ENCODE measurements around the gene EFNB2. TPM values are rescaled to one million over a fixed set of nuclear protein-coding genes. Genes with fewer than 3 reads are reported as not detected.

EFNB2 gene
- total and polyA plus RNA-seq, 4 donors, result 2.6 to 6.1 (median 3.4) TPM

DNA sequence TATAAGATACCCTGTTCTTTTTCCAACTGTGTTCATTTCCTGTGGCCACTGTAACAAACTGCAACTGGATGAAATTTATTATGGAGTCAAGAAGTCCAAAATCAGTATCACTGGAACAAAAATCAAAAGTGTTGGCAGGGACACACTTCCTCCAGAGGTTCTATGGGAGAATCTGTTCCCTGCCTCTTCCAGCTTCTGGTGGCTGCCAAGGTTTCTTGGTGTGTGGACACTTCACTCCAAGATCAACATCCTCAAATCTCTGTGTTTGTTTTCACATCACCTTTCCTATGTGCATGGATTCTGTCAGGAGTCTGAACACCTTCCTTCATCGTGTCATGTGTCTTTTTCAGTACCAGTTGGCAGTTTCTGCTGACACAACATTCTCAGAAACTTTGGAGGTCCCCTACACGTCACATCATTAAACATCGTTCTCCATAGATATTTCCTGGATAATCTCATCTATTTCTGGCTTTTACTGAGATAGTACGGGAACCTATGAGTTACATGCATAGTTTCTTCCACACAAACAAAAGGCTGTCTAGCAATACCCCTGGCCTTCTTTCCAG is 15.2 kb upstream of the EFNB2 start:
- 87% methylated on average over 4 of the region's 4 CpGs for WGBS
- peaks cover 0 to 2% (median 0%) of the 10 kb centered on the region in 4 donors for H3K4me1 ChIP-seq (ENCODE audit: control insufficient read depth in 4 of 4, insufficient read depth in 4 of 4, low read length in 3 of 4)
- no peaks in the 10 kb centered on the region for H3K27me3 ChIP-seq (ENCODE audit: control insufficient read depth in 4 of 4, insufficient read depth in 4 of 4, low read length in 3 of 4)
- no peak overlapping the region for H3K4me3 ChIP-seq (ENCODE audit: low read depth in 1 of 3, low read length in 3 of 3)
- no peak for DNase-seq (ENCODE audit: low spot score)
- no peak for TF ChIP-seq SP1 (IDR thresholded peaks at IDR 0.05)
- TF ChIP-seq, protein P1, sequence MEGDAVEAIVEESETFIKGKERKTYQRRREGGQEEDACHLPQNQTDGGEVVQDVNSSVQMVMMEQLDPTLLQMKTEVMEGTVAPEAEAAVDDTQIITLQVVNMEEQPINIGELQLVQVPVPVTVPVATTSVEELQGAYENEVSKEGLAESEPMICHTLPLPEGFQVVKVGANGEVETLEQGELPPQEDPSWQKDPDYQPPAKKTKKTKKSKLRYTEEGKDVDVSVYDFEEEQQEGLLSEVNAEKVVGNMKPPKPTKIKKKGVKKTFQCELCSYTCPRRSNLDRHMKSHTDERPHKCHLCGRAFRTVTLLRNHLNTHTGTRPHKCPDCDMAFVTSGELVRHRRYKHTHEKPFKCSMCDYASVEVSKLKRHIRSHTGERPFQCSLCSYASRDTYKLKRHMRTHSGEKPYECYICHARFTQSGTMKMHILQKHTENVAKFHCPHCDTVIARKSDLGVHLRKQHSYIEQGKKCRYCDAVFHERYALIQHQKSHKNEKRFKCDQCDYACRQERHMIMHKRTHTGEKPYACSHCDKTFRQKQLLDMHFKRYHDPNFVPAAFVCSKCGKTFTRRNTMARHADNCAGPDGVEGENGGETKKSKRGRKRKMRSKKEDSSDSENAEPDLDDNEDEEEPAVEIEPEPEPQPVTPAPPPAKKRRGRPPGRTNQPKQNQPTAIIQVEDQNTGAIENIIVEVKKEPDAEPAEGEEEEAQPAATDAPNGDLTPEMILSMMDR (IDR thresholded peaks at IDR 0.05; ENCODE audit: low read depth, low read length, missing input control), result no peak
- no peak for TF ChIP-seq FOXA1 (IDR thresholded peaks at IDR 0.05)
- TF ChIP-seq FOXA2 (IDR thresholded peaks at IDR 0.05), result no peak
- TF ChIP-seq HNF4G (IDR thresholded peaks at IDR 0.05), result no peak
- TF ChIP-seq, protein P2, sequence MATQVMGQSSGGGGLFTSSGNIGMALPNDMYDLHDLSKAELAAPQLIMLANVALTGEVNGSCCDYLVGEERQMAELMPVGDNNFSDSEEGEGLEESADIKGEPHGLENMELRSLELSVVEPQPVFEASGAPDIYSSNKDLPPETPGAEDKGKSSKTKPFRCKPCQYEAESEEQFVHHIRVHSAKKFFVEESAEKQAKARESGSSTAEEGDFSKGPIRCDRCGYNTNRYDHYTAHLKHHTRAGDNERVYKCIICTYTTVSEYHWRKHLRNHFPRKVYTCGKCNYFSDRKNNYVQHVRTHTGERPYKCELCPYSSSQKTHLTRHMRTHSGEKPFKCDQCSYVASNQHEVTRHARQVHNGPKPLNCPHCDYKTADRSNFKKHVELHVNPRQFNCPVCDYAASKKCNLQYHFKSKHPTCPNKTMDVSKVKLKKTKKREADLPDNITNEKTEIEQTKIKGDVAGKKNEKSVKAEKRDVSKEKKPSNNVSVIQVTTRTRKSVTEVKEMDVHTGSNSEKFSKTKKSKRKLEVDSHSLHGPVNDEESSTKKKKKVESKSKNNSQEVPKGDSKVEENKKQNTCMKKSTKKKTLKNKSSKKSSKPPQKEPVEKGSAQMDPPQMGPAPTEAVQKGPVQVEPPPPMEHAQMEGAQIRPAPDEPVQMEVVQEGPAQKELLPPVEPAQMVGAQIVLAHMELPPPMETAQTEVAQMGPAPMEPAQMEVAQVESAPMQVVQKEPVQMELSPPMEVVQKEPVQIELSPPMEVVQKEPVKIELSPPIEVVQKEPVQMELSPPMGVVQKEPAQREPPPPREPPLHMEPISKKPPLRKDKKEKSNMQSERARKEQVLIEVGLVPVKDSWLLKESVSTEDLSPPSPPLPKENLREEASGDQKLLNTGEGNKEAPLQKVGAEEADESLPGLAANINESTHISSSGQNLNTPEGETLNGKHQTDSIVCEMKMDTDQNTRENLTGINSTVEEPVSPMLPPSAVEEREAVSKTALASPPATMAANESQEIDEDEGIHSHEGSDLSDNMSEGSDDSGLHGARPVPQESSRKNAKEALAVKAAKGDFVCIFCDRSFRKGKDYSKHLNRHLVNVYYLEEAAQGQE (IDR thresholded peaks at IDR 0.05), result no peak
- TF ChIP-seq TAF1 (conservative IDR thresholded peaks at IDR 0.05), result no peak
- H3K9me3 ChIP-seq (ENCODE audit: control insufficient read depth in 4 of 4, low read length in 3 of 4), result no peaks in the 10 kb centered on the region
- no peak overlapping the region for H3K9ac ChIP-seq (ENCODE audit: low read depth in 1 of 2, low read length in 2 of 2)
- peaks cover 2 to 31% (median 18%) of the 10 kb centered on the region in 4 donors for H3K36me3 ChIP-seq (ENCODE audit: control insufficient read depth in 4 of 4, insufficient read depth in 3 of 4, low read depth in 1 of 4, low read length in 3 of 4)
- no peak overlapping the region for H3K27ac ChIP-seq (ENCODE audit: low read depth in 1 of 2, low read length in 2 of 2)

DNA sequence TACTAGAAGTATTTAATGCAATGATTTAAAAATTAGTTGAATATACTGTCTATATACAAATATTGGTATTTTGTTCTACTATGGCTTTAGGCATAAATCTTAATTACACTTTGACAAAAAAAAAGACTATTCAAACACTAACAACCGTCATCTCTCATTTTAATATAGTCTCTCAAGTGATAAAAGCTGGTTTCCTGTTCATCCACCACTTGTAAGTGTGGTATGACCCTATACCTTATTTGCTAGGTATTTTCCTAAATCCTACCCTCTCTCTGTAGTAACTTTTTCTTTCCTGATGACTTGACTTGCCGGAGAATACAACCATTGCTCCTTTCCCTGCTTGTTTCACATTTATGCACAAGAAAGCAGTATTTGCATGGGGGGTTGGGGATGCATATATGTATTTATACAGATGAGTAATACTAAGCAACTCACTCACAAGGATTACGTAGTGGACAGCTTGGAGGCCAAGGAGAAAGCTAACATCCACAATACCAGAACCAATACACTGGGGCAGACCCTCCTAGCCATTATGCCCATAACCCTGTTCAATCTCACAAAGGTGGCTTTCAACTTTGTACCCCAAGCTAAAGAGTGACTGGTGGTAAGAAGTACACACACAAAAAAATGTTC is 12.7 kb upstream of the EFNB2 start:
- Histone ChIP-seq H3K27ac (ENCODE audit: low read depth in 1 of 2, low read length in 2 of 2) (no peak overlapping the region), H3K4me3 (ENCODE audit: low read depth in 1 of 3, low read length in 3 of 3) (no peak overlapping the region), H3K9ac (ENCODE audit: low read depth in 1 of 2, low read length in 2 of 2) (no peak overlapping the region), H3K27me3 (ENCODE audit: control insufficient read depth in 4 of 4, insufficient read depth in 4 of 4, low read length in 3 of 4) (no peaks in the 10 kb centered on the region), H3K36me3 (ENCODE audit: control insufficient read depth in 4 of 4, insufficient read depth in 3 of 4, low read depth in 1 of 4, low read length in 3 of 4) (peaks cover 2 to 22% (median 14%) of the 10 kb centered on the region in 4 donors), H3K4me1 (ENCODE audit: control insufficient read depth in 4 of 4, insufficient read depth in 4 of 4, low read length in 3 of 4) (no peaks in the 10 kb centered on the region), H3K9me3 (ENCODE audit: control insufficient read depth in 4 of 4, low read length in 3 of 4) (no peaks in the 10 kb centered on the region)
- DNase-seq (ENCODE audit: low spot score), result no peak
- TF ChIP-seq, protein P1 (IDR thresholded peaks at IDR 0.05; ENCODE audit: low read depth, low read length, missing input control), result no peak
- TF ChIP-seq HNF4A (conservative IDR thresholded peaks at IDR 0.05), result no peak
- 90% methylated on average over 3 of the region's 3 CpGs for WGBS

Data from liver (tissue), 9 donors.